Stomach (tissue), 9 donors: ENCODE measurements around the gene PRLHR. TPM values are rescaled to one million over a fixed set of nuclear protein-coding genes. Genes with fewer than 3 reads are reported as not detected.

ENCODE experiments used
- DNase-seq, 2 donors: peaks; one replicate each; pipeline versions ENCODE4 v3.0.0 to v3.0.0-alpha.2; 2013 to 2019
- H3K27ac ChIP-seq, 5 donors: fragments of 200-600 bp in 4 of 5; sonication (generic) in 4 of 5; one replicate each; pipeline ENCODE4 v1.5.1; 2013 to 2019; ENCODE audit warnings: mild to moderate bottlenecking in 1 of 5, moderate library complexity in 1 of 5
- H3K27me3 ChIP-seq, 3 donors: fragments of 200-600 bp; sonication (generic); one replicate each; pipeline ENCODE4 v1.5.1; 2017 to 2019; ENCODE audit warnings: mixed run types in 1 of 3
- H3K36me3 ChIP-seq, 4 donors: fragments of 200-600 bp; sonication (generic); 1 replicate in 3 of 4; 2 replicates in 1 of 4; pipeline ENCODE4 v1.5.1; 2016 to 2019
- H3K4me1 ChIP-seq, 4 donors: fragments of 200-600 bp; sonication (generic); one replicate each; pipeline ENCODE4 v1.5.1; 2016 to 2019
- H3K4me3 ChIP-seq, 4 donors: fragments of 200-600 bp; sonication (generic) in 3 of 4; one replicate each; pipeline ENCODE4 v1.5.1; 2016 to 2019; ENCODE audit warnings: mild to moderate bottlenecking in 1 of 4
- H3K9me3 ChIP-seq, 4 donors: fragments of 200-600 bp; sonication (generic); one replicate each; pipeline ENCODE4 v1.5.1; 2016 to 2019
- EP300 ChIP-seq: sonication (generic); formaldehyde crosslinking; IDR thresholded peaks from one replicate; pipeline ENCODE4 v1.6.1; 2017; ENCODE audit warnings: antibody characterized with exemption
- POLR2A ChIP-seq, 4 donors: fragments of 450-650 bp; IDR thresholded peaks; one replicate each; pipeline ENCODE4 v1.6.1; 2016; ENCODE audit warnings: antibody characterized with exemption in 4 of 4, control low read depth in 2 of 4, mild to moderate bottlenecking in 1 of 4, moderate library complexity in 1 of 4
- POLR2AphosphoS5 ChIP-seq, 3 donors: sonication (generic); formaldehyde crosslinking; IDR thresholded peaks; one replicate each; pipeline ENCODE4 v1.6.1; 2016; ENCODE audit warnings: antibody characterized with exemption in 3 of 3
- WGBS, 5 donors: extraction: QIAGEN DNeasy Blood & Tissue Kit in 3 of 5; methylation state at CpG; one replicate each; pipeline versions ENCODE4 v1.1.5 to v1.1.7; 2013 to 2018; 5-methylcytosine and 5-hydroxymethylcytosine counted together
- intact Hi-C: fragments of 100-400 bp; cut with DNase I; formaldehyde crosslinking; loops from one replicate; pipeline ENCODE4 v1.15.1; 2023; ENCODE audit warnings: low total_unique reads
- polyA plus RNA-seq, 3 donors: library from polyadenylated mRNA; stranded (reverse); fragments of 200-250 nt; gene quantifications; one replicate each; pipeline ENCODE4 v1.2.3, GENCODE V29; 2013
- total RNA-seq, 5 donors: library from RNA; depleted of rRNA; stranded (reverse); fragments of >200 nt; gene quantifications; one replicate each; pipeline versions ENCODE4 v1.1.0 to v1.2.3, GENCODE V29; 2014 to 2016
- TF ChIP-seq, protein P1 (sequence below), 7 experiments: fragments of 450-650 bp in 4 of 7; fragments of 200-600 bp in 3 of 7; sonication (generic) in 3 of 7; IDR thresholded peaks; one replicate each; pipeline ENCODE4 v1.5.1; 2016 to 2019; ENCODE audit warnings: antibody characterized with exemption in 7 of 7, control low read depth in 2 of 7, mild to moderate bottlenecking in 1 of 7
- donor health status: healthy with polysubstance abuse.
- donor health status: Bipolar disorder and iron deficiency.
- donor health status: healthy.

Gene PRLHR
- total and polyA plus RNA-seq, 8 donors, result under 0.01 to 0.43 (median 0.21) TPM; not detected in 4

DNA sequence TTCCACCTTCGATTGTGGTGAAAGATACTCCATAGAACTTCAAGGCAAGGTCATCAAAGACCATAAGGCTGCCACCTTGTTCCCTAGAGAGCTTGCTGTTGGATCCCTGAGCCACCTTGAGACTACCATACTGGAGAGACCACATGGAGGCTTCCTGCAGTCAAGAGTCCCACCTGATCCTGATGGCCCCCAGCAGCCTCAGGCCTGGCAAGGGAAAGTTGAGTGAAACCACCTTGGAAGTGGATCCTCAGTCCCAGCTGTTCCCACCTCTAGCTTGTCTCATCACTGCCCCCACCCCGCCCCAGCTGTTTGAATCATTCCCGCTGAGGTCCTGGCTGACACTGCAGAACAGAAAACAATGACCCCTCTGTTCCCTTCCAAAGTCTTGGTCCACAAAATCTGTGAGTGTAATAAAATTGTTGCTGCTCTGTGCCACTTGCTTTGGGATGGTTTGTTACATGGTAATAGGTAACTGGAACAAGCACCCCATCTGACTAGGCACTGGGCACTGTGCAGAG, 32.0 kb downstream of the PRLHR start:
- intact Hi-C loops, result no loop called here
- Histone ChIP-seq H3K4me3 (no peak overlapping the region), H3K27me3 (peaks cover 0 to 7% (median 0%) of the 10 kb centered on the region in 3 donors), H3K4me1 (peaks cover 0 to 8% (median 3%) of the 10 kb centered on the region in 4 donors), H3K9me3 (peaks cover 0 to 8% (median 7%) of the 10 kb centered on the region in 4 donors), H3K27ac (no peak overlapping the region), H3K36me3 (no peaks in the 10 kb centered on the region)
- no peak for DNase-seq
- TF ChIP-seq POLR2AphosphoS5 (IDR thresholded peaks at IDR 0.05), result no peak
- TF ChIP-seq POLR2A (IDR thresholded peaks at IDR 0.05), result no peak
- 68 to 84% (median 80%) methylated on average over 3 of the region's 3 CpGs for WGBS, 5 donors

DNA sequence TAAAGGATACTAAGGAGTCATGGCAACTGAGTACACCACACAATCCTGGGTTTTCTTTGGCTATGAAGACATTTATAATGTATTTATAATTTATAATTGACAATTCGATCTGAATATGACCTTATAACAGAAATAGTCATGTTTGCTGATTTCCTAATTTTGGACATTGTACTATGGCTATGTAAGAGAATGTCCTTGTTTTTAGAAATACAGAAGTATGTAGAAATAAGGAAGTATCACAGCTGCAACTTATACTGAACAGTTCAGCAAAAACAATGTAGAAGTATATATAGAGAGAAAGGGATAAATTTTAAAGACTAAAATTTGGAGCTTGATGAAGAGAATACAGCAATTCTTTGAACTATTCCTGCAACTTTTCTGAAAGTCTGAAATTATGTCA, 32.6 kb downstream of the PRLHR start:
- no peak overlapping the region for H3K4me3 ChIP-seq
- no peaks in the 10 kb centered on the region for H3K36me3 ChIP-seq
- H3K4me1 ChIP-seq, result peaks cover 0 to 4% (median 0%) of the 10 kb centered on the region in 4 donors
- H3K27ac ChIP-seq, result no peak overlapping the region
- H3K27me3 ChIP-seq, result peaks cover 0 to 7% (median 0%) of the 10 kb centered on the region in 3 donors
- no peak for DNase-seq
- TF ChIP-seq, protein P1, sequence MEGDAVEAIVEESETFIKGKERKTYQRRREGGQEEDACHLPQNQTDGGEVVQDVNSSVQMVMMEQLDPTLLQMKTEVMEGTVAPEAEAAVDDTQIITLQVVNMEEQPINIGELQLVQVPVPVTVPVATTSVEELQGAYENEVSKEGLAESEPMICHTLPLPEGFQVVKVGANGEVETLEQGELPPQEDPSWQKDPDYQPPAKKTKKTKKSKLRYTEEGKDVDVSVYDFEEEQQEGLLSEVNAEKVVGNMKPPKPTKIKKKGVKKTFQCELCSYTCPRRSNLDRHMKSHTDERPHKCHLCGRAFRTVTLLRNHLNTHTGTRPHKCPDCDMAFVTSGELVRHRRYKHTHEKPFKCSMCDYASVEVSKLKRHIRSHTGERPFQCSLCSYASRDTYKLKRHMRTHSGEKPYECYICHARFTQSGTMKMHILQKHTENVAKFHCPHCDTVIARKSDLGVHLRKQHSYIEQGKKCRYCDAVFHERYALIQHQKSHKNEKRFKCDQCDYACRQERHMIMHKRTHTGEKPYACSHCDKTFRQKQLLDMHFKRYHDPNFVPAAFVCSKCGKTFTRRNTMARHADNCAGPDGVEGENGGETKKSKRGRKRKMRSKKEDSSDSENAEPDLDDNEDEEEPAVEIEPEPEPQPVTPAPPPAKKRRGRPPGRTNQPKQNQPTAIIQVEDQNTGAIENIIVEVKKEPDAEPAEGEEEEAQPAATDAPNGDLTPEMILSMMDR (IDR thresholded peaks at IDR 0.05), result no peak
- TF ChIP-seq EP300, result no peak
- no peak for TF ChIP-seq POLR2A (IDR thresholded peaks at IDR 0.05)
- TF ChIP-seq POLR2AphosphoS5 (IDR thresholded peaks at IDR 0.05), result no peak
- 64 to 83% (median 81%) methylated on average over 1 of the region's 1 CpG for WGBS, 5 donors
- H3K9me3 ChIP-seq, result peaks cover 0 to 8% (median 7%) of the 10 kb centered on the region in 4 donors
- intact Hi-C loops, result no loop called here

DNA sequence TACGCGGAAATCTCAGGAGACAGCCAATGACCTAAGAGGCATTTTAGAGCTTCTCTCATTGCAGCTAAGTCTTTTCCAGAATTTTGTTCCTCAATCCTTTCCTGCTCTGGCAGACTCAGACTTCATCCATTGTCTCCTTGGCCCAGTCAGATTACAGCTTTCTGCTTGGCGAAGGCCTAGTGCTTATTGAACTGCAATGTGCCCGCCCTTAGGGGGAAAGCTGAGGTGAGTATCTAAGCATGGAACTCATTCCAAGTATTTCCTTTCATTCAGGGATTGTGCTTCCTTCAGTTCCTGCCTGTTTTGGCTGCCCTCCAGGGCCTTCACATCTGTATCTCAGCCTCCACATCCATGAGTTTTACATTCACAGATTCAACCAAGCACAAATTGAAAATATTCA, 37.5 kb downstream of the PRLHR start:
- H3K9me3 ChIP-seq, result peaks cover 0 to 8% (median 7%) of the 10 kb centered on the region in 4 donors
- TF ChIP-seq, protein P1 (IDR thresholded peaks at IDR 0.05), result no peak
- no peak for TF ChIP-seq EP300
- no peak for TF ChIP-seq POLR2AphosphoS5 (IDR thresholded peaks at IDR 0.05)
- no peak for TF ChIP-seq POLR2A (IDR thresholded peaks at IDR 0.05)
- no peaks in the 10 kb centered on the region for H3K4me1 ChIP-seq
- DNase-seq, result no peak
- 39 to 55% (median 53%) methylated on average over 4 of the region's 4 CpGs for WGBS, 5 donors
- H3K36me3 ChIP-seq, result no peaks in the 10 kb centered on the region
- intact Hi-C loops, result no loop called here
- H3K27me3 ChIP-seq, result peaks cover 0 to 13% (median 0%) of the 10 kb centered on the region in 3 donors
- no peak overlapping the region for H3K27ac ChIP-seq
- H3K4me3 ChIP-seq, result no peak overlapping the region

DNA sequence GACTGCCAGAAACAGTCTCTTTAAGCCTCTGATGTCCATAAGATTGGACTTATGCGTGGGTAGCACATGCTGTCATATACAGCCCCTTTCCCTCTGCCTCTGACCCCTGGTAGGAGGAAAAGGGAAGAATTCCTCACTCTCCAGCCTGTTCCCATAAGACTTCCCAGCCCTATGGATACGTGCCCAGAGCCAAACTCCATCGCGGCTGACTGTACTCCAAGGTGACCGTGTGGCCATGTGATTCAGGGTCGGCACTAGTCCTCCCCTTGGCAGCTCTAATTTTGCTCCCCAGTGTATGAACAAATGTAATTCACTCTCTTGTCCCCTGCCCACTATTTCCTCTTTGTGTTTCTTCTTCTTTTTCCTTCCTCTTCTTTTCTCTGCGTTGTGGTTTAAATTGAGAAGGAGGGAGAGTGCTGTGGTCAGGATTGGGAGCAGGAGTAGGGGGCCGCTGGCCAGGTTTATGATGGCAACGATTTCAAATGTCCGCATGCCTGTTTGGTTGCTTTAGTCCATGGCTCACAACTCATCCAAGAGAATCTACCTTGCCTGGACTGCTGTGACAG, 43.8 kb downstream of the PRLHR start:
- TF ChIP-seq POLR2AphosphoS5 (IDR thresholded peaks at IDR 0.05) (no peak), EP300 (no peak), POLR2A (IDR thresholded peaks at IDR 0.05) (no peak)
- TF ChIP-seq, protein P1 (IDR thresholded peaks at IDR 0.05), result no peak
- no peaks in the 10 kb centered on the region for H3K9me3 ChIP-seq
- 49 to 74% (median 62%) methylated on average over 10 of the region's 10 CpGs for WGBS, 5 donors
- H3K4me1 ChIP-seq, result no peaks in the 10 kb centered on the region
- H3K4me3 ChIP-seq, result no peak overlapping the region
- DNase-seq, result no peak
- H3K27ac ChIP-seq, result no peak overlapping the region
- intact Hi-C loops, result no loop called here
- peaks cover 0 to 5% (median 0%) of the 10 kb centered on the region in 3 donors for H3K27me3 ChIP-seq
- H3K36me3 ChIP-seq, result no peaks in the 10 kb centered on the region

DNA sequence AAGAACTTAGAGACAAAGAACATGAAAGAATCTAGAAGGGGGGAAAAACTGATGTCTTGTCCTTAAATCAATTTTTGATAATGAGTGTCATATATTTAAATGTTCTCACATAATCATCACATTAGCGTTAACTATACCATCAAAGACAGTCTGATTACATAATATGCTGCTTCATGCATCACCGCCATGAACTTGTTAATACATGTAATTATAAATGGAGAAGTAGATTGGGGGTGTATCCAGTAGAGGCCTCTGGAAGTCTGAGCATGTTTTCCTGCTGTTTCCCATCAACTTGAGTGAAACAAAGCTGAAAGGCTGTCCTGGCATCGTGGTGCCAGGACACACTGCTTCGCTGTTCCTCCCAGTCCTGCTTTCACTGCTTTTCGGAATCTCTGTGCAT, 48.2 kb downstream of the PRLHR start:
- Histone ChIP-seq H3K4me3 (no peak overlapping the region), H3K27ac (no peak overlapping the region), H3K27me3 (peaks cover 0 to 21% (median 4%) of the 10 kb centered on the region in 3 donors), H3K36me3 (no peaks in the 10 kb centered on the region), H3K9me3 (no peaks in the 10 kb centered on the region), H3K4me1 (no peaks in the 10 kb centered on the region)
- WGBS, 5 donors, result 82 to 90% (median 85%) methylated on average over 5 of the region's 5 CpGs
- intact Hi-C loops, result no loop called here
- TF ChIP-seq EP300 (no peak), POLR2AphosphoS5 (IDR thresholded peaks at IDR 0.05) (no peak), POLR2A (IDR thresholded peaks at IDR 0.05) (no peak)
- TF ChIP-seq, protein P1 (IDR thresholded peaks at IDR 0.05), result no peak
- no peak for DNase-seq
